SK-N-SH (cell line): Measurements from ENCODE around the gene OBSL1. TPM values are rescaled to one million over a fixed set of nuclear protein-coding genes. Genes with fewer than 3 reads are reported as not detected.

Experiments used
- CTCF ChIA-PET: fragments of 300-600, 350-600 bp; formaldehyde crosslinking; extraction: SDS; loops from one replicate; lab custom pipeline; 2021; lab: Yijun Ruan, JAX
- POLR2A ChIA-PET: fragments of 350-600 bp; sonication (Branson Sonifier 250); formaldehyde crosslinking; extraction: SDS; loops from one replicate; lab custom pipeline; 2020; ENCODE audit warnings: antibody characterized with exemption, inconsistent platforms; lab: Yijun Ruan, JAX
- DNase-seq: peaks from one replicate; pipeline ENCODE4 v3.0.0; 2012
- H2AFZ ChIP-seq: fragments of 200-600 bp; sonication (generic); 2 replicates; pipeline ENCODE4 v1.8.1; 2016; ENCODE audit warnings: antibody characterized with exemption, mild to moderate bottlenecking, low read depth
- H3F3A ChIP-seq: fragments of 200-600 bp; sonication (generic); replicated peaks from 2 replicates; pipeline ENCODE3; 2016; ENCODE audit warnings: antibody characterized with exemption, mild to moderate bottlenecking; ENCODE audit not compliant: insufficient read depth
- H3K27ac ChIP-seq, 2 experiments: fragments of 200-500 bp in 1 of 2; fragments of 200-600 bp in 1 of 2; sonication (Bioruptor generic) in 1 of 2; sonication (generic), shearing (Covaris generic) in 1 of 2; 2 replicates each; pipeline versions ENCODE4 v1.5.1 to v1.6.1; 2014 to 2016; ENCODE audit warnings: low read depth in 2 of 2, inconsistent platforms in 1 of 2, low read length in 1 of 2, mild to moderate bottlenecking in 1 of 2, mixed read lengths in 1 of 2
- H3K27me3 ChIP-seq: fragments of 200-600 bp; sonication (generic), shearing (Covaris generic); 2 replicates; pipeline ENCODE4 v1.6.1; 2016; ENCODE audit warnings: mixed run types; ENCODE audit not compliant: insufficient read depth
- H3K36me3 ChIP-seq, 2 experiments: fragments of 200-500 bp in 1 of 2; fragments of 200-600 bp in 1 of 2; sonication (Bioruptor generic) in 1 of 2; sonication (generic) in 1 of 2; replicated peaks in 1 of 2; 2 replicates each; pipeline versions ENCODE3 to v1.5.1; 2014 to 2016; ENCODE audit warnings: low read length in 1 of 2, mild to moderate bottlenecking in 1 of 2; ENCODE audit not compliant: insufficient read depth in 2 of 2, control insufficient read depth in 1 of 2
- H3K4me1 ChIP-seq, 2 experiments: fragments of 200-500 bp in 1 of 2; fragments of 200-600 bp in 1 of 2; sonication (Bioruptor generic) in 1 of 2; sonication (generic), shearing (Covaris generic) in 1 of 2; 2 replicates each; pipeline versions ENCODE4 v1.5.1 to v1.6.1; 2014 to 2016; ENCODE audit warnings: low read depth in 1 of 2, low read length in 1 of 2, mixed run types in 1 of 2; ENCODE audit not compliant: insufficient read depth in 2 of 2, control insufficient read depth in 1 of 2
- H3K4me2 ChIP-seq: fragments of 200-600 bp; sonication (generic), shearing (Covaris generic); 2 replicates; pipeline ENCODE4 v1.6.1; 2017; ENCODE audit warnings: mixed run types
- H3K4me3 ChIP-seq, 2 experiments: fragments of 200-500 bp in 1 of 2; fragments of 200-600 bp in 1 of 2; sonication (Bioruptor generic) in 1 of 2; sonication (generic), shearing (Covaris generic) in 1 of 2; 2 replicates each; pipeline versions ENCODE4 v1.5.1 to v1.8.1; 2014 to 2016; ENCODE audit warnings: low read depth in 2 of 2, inconsistent platforms in 1 of 2, low read length in 1 of 2, mild to moderate bottlenecking in 1 of 2, mixed read lengths in 1 of 2, moderate library complexity in 1 of 2
- H3K79me2 ChIP-seq: fragments of 200-600 bp; sonication (generic); 2 replicates; pipeline ENCODE4 v1.8.1; 2017; ENCODE audit warnings: mild to moderate bottlenecking; ENCODE audit not compliant: insufficient read depth
- H3K9ac ChIP-seq: fragments of 200-600 bp; sonication (generic); 2 replicates; pipeline ENCODE4 v1.6.1; 2017; ENCODE audit warnings: mixed run types
- H3K9me2 ChIP-seq: fragments of 200-600 bp; sonication (generic); 2 replicates; pipeline ENCODE4 v1.6.1; 2017; ENCODE audit warnings: mixed run types
- H3K9me3 ChIP-seq: fragments of 200-600 bp; sonication (generic); 2 replicates; pipeline ENCODE4 v1.6.1; 2017; ENCODE audit warnings: mixed run types, mild to moderate bottlenecking, moderate library complexity
- H4K20me1 ChIP-seq: fragments of 200-600 bp; sonication (generic); 2 replicates; pipeline ENCODE4 v1.6.1; 2017; ENCODE audit warnings: mild to moderate bottlenecking, mixed run types; ENCODE audit not compliant: insufficient read depth
- EP300 ChIP-seq, 2 experiments: IDR thresholded peaks; 2 replicates each; pipeline versions ENCODE4 v1.4.0 to v1.6.1; 2012; ENCODE audit warnings: borderline replicate concordance in 1 of 2, low read depth in 1 of 2, low read length in 1 of 2
- EZH2phosphoT487 ChIP-seq: fragments of 200-600 bp; sonication (generic); IDR thresholded peaks from 2 replicates; pipeline ENCODE4 v1.6.1; 2017; ENCODE audit warnings: low read depth, mixed run types, mild to moderate bottlenecking, antibody characterized with exemption, moderate library complexity, borderline replicate concordance
- FOSL2 ChIP-seq: IDR thresholded peaks from 2 replicates; pipeline ENCODE4 v1.4.0; 2012; ENCODE audit warnings: low read depth, mild to moderate bottlenecking, moderate library complexity, borderline replicate concordance
- FOXJ3 ChIP-seq: sonication (generic); formaldehyde crosslinking; IDR thresholded peaks from 2 replicates; pipeline ENCODE4 v1.5.1; 2020; ENCODE audit warnings: mild to moderate bottlenecking, missing genetic modification reagents
- FOXM1 ChIP-seq: IDR thresholded peaks from 2 replicates; pipeline ENCODE4 v1.4.0; 2012; ENCODE audit warnings: low read depth, mild to moderate bottlenecking
- GABPA ChIP-seq: IDR thresholded peaks from 2 replicates; pipeline ENCODE4 v1.4.0; 2012; ENCODE audit warnings: low read depth, mild to moderate bottlenecking
- GATA2 ChIP-seq: sonication (generic); formaldehyde crosslinking; IDR thresholded peaks from 2 replicates; pipeline ENCODE4 v1.5.0; 2020; ENCODE audit warnings: mild to moderate bottlenecking, missing genetic modification reagents
- JUND ChIP-seq: IDR thresholded peaks from 2 replicates; pipeline ENCODE4 v1.4.0; 2012
- MEF2A ChIP-seq: IDR thresholded peaks from 2 replicates; pipeline ENCODE4 v1.4.0; 2012; ENCODE audit warnings: low read depth, borderline replicate concordance
- RAD21 ChIP-seq: IDR thresholded peaks from 2 replicates; pipeline ENCODE4 v1.6.1; 2012; ENCODE audit warnings: mild to moderate bottlenecking, low read length
- RCOR1 ChIP-seq: fragments of 150-350 bp; IDR thresholded peaks from 2 replicates; pipeline ENCODE4 v1.6.1; 2017; ENCODE audit warnings: antibody characterized with exemption, low read length
- TAF1 ChIP-seq: IDR thresholded peaks from 2 replicates; pipeline ENCODE4 v1.6.1; 2012; ENCODE audit warnings: low read depth, mild to moderate bottlenecking, low read length, moderate library complexity, borderline replicate concordance
- TEAD4 ChIP-seq: IDR thresholded peaks from 2 replicates; pipeline ENCODE4 v1.4.0; 2012; ENCODE audit warnings: mild to moderate bottlenecking, borderline replicate concordance; ENCODE audit not compliant: insufficient read depth
- WGBS: methylation state at CpG from one replicate; pipeline ENCODE4 v1.1.6; 2017; ENCODE audit warnings: low lambda C conversion rate; 5-methylcytosine and 5-hydroxymethylcytosine counted together
- polyA plus RNA-seq, 3 experiments: library from polyadenylated mRNA; depleted of rRNA; stranded (reverse); fragments of >200 nt; gene quantifications; 2 replicates each; pipeline ENCODE4 v1.2.3, GENCODE V29; 2012
- TF ChIP-seq, protein P1 (sequence below): IDR thresholded peaks from 2 replicates; pipeline ENCODE4 v1.4.0; 2012; ENCODE audit warnings: low read depth, borderline replicate concordance
- TF ChIP-seq, protein P2 (sequence below): fragments of 200-600 bp; sonication (generic); IDR thresholded peaks from 2 replicates; pipeline ENCODE4 v1.6.1; 2017; ENCODE audit warnings: antibody characterized with exemption, mild to moderate bottlenecking, moderate library complexity
- TF ChIP-seq, protein P3 (sequence below): IDR thresholded peaks from 2 replicates; pipeline ENCODE4 v1.4.0; 2012; ENCODE audit warnings: low read depth, borderline replicate concordance
- TF ChIP-seq, protein P4 (sequence below): IDR thresholded peaks from 2 replicates; pipeline ENCODE4; 2012
- TF ChIP-seq, protein P5 (sequence below): IDR thresholded peaks from 2 replicates; pipeline ENCODE4 v1.6.1; 2012; ENCODE audit warnings: mild to moderate bottlenecking, low read depth, low read length, moderate library complexity

The OBSL1 gene
- polyA plus RNA-seq, 1 of the 3 experiments (the other 2 are of a cell fraction) = 93.0 TPM

DNA sequence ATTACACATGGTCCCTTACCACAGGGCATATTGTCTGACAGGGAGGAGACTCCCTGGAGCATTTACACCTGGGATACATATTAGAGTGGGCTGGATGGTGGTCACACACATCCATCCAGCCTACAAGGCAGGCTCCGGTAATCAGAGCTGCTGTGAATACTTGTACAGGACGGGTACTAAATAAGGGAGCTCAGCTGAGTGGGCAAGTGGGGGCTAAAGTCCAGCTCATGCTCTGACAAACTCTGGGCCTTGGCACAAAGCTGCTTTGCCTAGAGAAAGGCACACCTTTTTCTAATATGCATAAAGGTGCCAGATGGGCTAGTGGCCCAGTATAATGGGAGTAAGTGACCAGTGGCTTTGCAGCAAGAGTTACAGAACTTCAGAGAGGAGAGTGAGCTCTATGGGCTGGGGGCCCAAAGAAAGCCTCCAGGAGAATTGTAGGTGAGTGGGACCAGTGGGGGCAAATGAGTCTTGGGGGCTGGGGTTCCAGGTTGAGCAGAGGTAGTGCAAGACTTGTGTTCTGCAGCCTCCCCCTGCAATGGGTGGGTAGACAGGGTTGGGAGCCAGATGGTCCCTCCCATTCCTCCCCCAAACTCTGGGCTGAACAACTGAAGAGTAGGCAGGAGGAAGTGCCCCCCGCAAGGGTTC, 25.9 kb downstream of the OBSL1 start:
- Histone ChIP-seq H4K20me1 (peaks cover 20% of the 10 kb centered on the region), H3K27ac (no peak overlapping the region), H3K27me3 (no peaks in the 10 kb centered on the region), H3K4me1 (peaks cover 7 to 32% of the 10 kb centered on the region in 2 experiments; a peak in 2 of 4 replicates), H3K9ac (no peak overlapping the region), H3K79me2 (peaks cover 13% of the 10 kb centered on the region), H2AFZ (no peak overlapping the region), H3K9me3 (no peaks in the 10 kb centered on the region), H3F3A (peaks cover 6% of the 10 kb centered on the region), H3K9me2 (no peaks in the 10 kb centered on the region), H3K36me3 (peaks cover 9 to 12% of the 10 kb centered on the region in 2 experiments), H3K4me2 (no peak overlapping the region), H3K4me3 (no peak overlapping the region)
- TF ChIP-seq TAF1 (no peak), JUND (no peak), GABPA (no peak), EZH2phosphoT487 (no peak), GATA2 (CRISPR knock-in tag) (no peak), TEAD4 (no peak), MEF2A (no peak), FOSL2 (no peak), RCOR1 (no peak), FOXJ3 (CRISPR knock-in tag) (no peak), RAD21 (no peak), EP300 (IDR thresholded peaks at IDR 0.05; ENCODE audit: borderline replicate concordance in 1 of 2, low read depth in 1 of 2, low read length in 1 of 2) (no peak), FOXM1 (no peak)
- TF ChIP-seq, protein P1, sequence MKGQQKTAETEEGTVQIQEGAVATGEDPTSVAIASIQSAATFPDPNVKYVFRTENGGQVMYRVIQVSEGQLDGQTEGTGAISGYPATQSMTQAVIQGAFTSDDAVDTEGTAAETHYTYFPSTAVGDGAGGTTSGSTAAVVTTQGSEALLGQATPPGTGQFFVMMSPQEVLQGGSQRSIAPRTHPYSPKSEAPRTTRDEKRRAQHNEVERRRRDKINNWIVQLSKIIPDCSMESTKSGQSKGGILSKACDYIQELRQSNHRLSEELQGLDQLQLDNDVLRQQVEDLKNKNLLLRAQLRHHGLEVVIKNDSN = no peak
- TF ChIP-seq, protein P2, sequence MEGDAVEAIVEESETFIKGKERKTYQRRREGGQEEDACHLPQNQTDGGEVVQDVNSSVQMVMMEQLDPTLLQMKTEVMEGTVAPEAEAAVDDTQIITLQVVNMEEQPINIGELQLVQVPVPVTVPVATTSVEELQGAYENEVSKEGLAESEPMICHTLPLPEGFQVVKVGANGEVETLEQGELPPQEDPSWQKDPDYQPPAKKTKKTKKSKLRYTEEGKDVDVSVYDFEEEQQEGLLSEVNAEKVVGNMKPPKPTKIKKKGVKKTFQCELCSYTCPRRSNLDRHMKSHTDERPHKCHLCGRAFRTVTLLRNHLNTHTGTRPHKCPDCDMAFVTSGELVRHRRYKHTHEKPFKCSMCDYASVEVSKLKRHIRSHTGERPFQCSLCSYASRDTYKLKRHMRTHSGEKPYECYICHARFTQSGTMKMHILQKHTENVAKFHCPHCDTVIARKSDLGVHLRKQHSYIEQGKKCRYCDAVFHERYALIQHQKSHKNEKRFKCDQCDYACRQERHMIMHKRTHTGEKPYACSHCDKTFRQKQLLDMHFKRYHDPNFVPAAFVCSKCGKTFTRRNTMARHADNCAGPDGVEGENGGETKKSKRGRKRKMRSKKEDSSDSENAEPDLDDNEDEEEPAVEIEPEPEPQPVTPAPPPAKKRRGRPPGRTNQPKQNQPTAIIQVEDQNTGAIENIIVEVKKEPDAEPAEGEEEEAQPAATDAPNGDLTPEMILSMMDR = no peak
- TF ChIP-seq, protein P3, sequence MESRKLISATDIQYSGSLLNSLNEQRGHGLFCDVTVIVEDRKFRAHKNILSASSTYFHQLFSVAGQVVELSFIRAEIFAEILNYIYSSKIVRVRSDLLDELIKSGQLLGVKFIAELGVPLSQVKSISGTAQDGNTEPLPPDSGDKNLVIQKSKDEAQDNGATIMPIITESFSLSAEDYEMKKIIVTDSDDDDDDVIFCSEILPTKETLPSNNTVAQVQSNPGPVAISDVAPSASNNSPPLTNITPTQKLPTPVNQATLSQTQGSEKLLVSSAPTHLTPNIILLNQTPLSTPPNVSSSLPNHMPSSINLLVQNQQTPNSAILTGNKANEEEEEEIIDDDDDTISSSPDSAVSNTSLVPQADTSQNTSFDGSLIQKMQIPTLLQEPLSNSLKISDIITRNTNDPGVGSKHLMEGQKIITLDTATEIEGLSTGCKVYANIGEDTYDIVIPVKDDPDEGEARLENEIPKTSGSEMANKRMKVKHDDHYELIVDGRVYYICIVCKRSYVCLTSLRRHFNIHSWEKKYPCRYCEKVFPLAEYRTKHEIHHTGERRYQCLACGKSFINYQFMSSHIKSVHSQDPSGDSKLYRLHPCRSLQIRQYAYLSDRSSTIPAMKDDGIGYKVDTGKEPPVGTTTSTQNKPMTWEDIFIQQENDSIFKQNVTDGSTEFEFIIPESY = no peak
- TF ChIP-seq, protein P4, sequence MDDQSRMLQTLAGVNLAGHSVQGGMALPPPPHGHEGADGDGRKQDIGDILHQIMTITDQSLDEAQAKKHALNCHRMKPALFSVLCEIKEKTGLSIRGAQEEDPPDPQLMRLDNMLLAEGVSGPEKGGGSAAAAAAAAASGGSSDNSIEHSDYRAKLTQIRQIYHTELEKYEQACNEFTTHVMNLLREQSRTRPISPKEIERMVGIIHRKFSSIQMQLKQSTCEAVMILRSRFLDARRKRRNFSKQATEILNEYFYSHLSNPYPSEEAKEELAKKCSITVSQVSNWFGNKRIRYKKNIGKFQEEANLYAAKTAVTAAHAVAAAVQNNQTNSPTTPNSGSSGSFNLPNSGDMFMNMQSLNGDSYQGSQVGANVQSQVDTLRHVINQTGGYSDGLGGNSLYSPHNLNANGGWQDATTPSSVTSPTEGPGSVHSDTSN = no peak
- TF ChIP-seq, protein P5, sequence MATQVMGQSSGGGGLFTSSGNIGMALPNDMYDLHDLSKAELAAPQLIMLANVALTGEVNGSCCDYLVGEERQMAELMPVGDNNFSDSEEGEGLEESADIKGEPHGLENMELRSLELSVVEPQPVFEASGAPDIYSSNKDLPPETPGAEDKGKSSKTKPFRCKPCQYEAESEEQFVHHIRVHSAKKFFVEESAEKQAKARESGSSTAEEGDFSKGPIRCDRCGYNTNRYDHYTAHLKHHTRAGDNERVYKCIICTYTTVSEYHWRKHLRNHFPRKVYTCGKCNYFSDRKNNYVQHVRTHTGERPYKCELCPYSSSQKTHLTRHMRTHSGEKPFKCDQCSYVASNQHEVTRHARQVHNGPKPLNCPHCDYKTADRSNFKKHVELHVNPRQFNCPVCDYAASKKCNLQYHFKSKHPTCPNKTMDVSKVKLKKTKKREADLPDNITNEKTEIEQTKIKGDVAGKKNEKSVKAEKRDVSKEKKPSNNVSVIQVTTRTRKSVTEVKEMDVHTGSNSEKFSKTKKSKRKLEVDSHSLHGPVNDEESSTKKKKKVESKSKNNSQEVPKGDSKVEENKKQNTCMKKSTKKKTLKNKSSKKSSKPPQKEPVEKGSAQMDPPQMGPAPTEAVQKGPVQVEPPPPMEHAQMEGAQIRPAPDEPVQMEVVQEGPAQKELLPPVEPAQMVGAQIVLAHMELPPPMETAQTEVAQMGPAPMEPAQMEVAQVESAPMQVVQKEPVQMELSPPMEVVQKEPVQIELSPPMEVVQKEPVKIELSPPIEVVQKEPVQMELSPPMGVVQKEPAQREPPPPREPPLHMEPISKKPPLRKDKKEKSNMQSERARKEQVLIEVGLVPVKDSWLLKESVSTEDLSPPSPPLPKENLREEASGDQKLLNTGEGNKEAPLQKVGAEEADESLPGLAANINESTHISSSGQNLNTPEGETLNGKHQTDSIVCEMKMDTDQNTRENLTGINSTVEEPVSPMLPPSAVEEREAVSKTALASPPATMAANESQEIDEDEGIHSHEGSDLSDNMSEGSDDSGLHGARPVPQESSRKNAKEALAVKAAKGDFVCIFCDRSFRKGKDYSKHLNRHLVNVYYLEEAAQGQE = no peak
- no peak for DNase-seq
- 67% methylated on average over 2 of the region's 3 CpGs for WGBS
- CTCF ChIA-PET = interaction anchor here (1.1 to 62.1 kb wide), 7 partner anchors 14 to 144 kb away, joined by 3 to 2824 read pairs (median 37); partner anchors contain the start of genes ASIC4, GMPPA and STK11IP
- POLR2A ChIA-PET = interaction anchor here (0.9 to 1.4 kb wide), 2 partner anchors 16 to 52 kb away, joined by 3 read pairs; no protein-coding TSS in a partner anchor
